ENCODE data around the gene SYT4.
A peak's percentile ranks its signal among the peaks of the same experiment; 100 is the strongest.

Gene SYT4

GRCh38 chr18:43278355-43278754, 1.1 kb upstream of the SYT4 start:
- FAIRE-seq (no peak), DNase-seq (ENCODE audit: insufficient read length, low spot score) (no peak)
- TF ChIP-seq SPI1 (IDR thresholded peaks at IDR 0.05; ENCODE audit: low read depth, low read length) = no peak
- TF ChIP-seq TAF1 (IDR thresholded peaks at IDR 0.05; ENCODE audit: low read depth, low read length) = no peak
- no peak for TF ChIP-seq POU2F2 (IDR thresholded peaks at IDR 0.05; ENCODE audit: low read depth, low read length)
- TF ChIP-seq PAX5 (IDR thresholded peaks at IDR 0.05; ENCODE audit: insufficient read depth, low read length, severe bottlenecking) = no peak
- TF ChIP-seq POLR2AphosphoS5 (IDR thresholded peaks at IDR 0.05; ENCODE audit: low read depth, low read length) = no peak
- TF ChIP-seq POLR2A (IDR thresholded peaks at IDR 0.05; ENCODE audit: low read depth, low read length) = no peak

- no peak for FAIRE-seq
- DNase-seq (ENCODE audit: insufficient read length, low spot score) = no peak
- TF ChIP-seq POU2F2 (IDR thresholded peaks at IDR 0.05; ENCODE audit: low read depth, low read length) = no peak
- TF ChIP-seq POLR2AphosphoS5 (IDR thresholded peaks at IDR 0.05; ENCODE audit: low read depth, low read length) = no peak
Observed at GRCh38 chr18:43276491-43276890, 799 bp downstream of the SYT4 start.

- TF ChIP-seq POU2F2 (IDR thresholded peaks at IDR 0.05; ENCODE audit: low read depth, low read length) = no peak
- no peak for TF ChIP-seq TAF1 (IDR thresholded peaks at IDR 0.05; ENCODE audit: low read depth, low read length)
- TF ChIP-seq POLR2AphosphoS5 (IDR thresholded peaks at IDR 0.05; ENCODE audit: low read depth, low read length) = no peak
- no peak for TF ChIP-seq PAX5 (IDR thresholded peaks at IDR 0.05; ENCODE audit: insufficient read depth, low read length, severe bottlenecking)
- TF ChIP-seq POLR2A (IDR thresholded peaks at IDR 0.05; ENCODE audit: low read depth, low read length) = no peak
- TF ChIP-seq SPI1 (IDR thresholded peaks at IDR 0.05; ENCODE audit: low read depth, low read length) = no peak
- no peak for FAIRE-seq
- no peak for DNase-seq (ENCODE audit: insufficient read length, low spot score)
Observed at GRCh38 chr18:43275546-43275945, 1.7 kb downstream of the SYT4 start.

- DNase-seq (ENCODE audit: insufficient read length, low spot score) (no peak), FAIRE-seq (no peak)
- TF ChIP-seq SPI1 (IDR thresholded peaks at IDR 0.05; ENCODE audit: low read depth, low read length) (no peak), TAF1 (IDR thresholded peaks at IDR 0.05; ENCODE audit: low read depth, low read length) (no peak), POLR2AphosphoS5 (IDR thresholded peaks at IDR 0.05; ENCODE audit: low read depth, low read length) (no peak)
Observed at GRCh38 chr18:43274526-43274925, 2.8 kb downstream of the SYT4 start.

- no peak for DNase-seq (ENCODE audit: insufficient read length, low spot score)
- peak; percentile 16 for FAIRE-seq
- TF ChIP-seq POLR2A (IDR thresholded peaks at IDR 0.05; ENCODE audit: low read depth, low read length) = no peak
- no peak for TF ChIP-seq POU2F2 (IDR thresholded peaks at IDR 0.05; ENCODE audit: low read depth, low read length)
- no peak for TF ChIP-seq PAX5 (IDR thresholded peaks at IDR 0.05; ENCODE audit: insufficient read depth, low read length, severe bottlenecking)
- no peak for TF ChIP-seq POLR2AphosphoS5 (IDR thresholded peaks at IDR 0.05; ENCODE audit: low read depth, low read length)
- no peak for TF ChIP-seq TAF1 (IDR thresholded peaks at IDR 0.05; ENCODE audit: low read depth, low read length)
- no peak for TF ChIP-seq SPI1 (IDR thresholded peaks at IDR 0.05; ENCODE audit: low read depth, low read length)
Observed at GRCh38 chr18:43271593-43272432, 5.5 kb downstream of the SYT4 start.

- FAIRE-seq (no peak), DNase-seq (ENCODE audit: insufficient read length, low spot score) (no peak)
- TF ChIP-seq POLR2A (IDR thresholded peaks at IDR 0.05; ENCODE audit: low read depth, low read length) (no peak), PAX5 (IDR thresholded peaks at IDR 0.05; ENCODE audit: insufficient read depth, low read length, severe bottlenecking) (no peak), POLR2AphosphoS5 (IDR thresholded peaks at IDR 0.05; ENCODE audit: low read depth, low read length) (no peak), POU2F2 (IDR thresholded peaks at IDR 0.05; ENCODE audit: low read depth, low read length) (no peak), SPI1 (IDR thresholded peaks at IDR 0.05; ENCODE audit: low read depth, low read length) (no peak), TAF1 (IDR thresholded peaks at IDR 0.05; ENCODE audit: low read depth, low read length) (no peak)
Observed at GRCh38 chr18:43267818-43268217, 9.5 kb downstream of the SYT4 start.

GRCh38 chr18:43265465-43265864, 11.8 kb downstream of the SYT4 start:
- DNase-seq (ENCODE audit: insufficient read length, low spot score) = no peak
- no peak for FAIRE-seq
- TF ChIP-seq TAF1 (IDR thresholded peaks at IDR 0.05; ENCODE audit: low read depth, low read length) (no peak), PAX5 (IDR thresholded peaks at IDR 0.05; ENCODE audit: insufficient read depth, low read length, severe bottlenecking) (no peak)

GRCh38 chr18:43248610-43249249, 28.6 kb downstream of the SYT4 start:
- no peak for FAIRE-seq
- no peak for DNase-seq (ENCODE audit: insufficient read length, low spot score)
- TF ChIP-seq POLR2AphosphoS5 (IDR thresholded peaks at IDR 0.05; ENCODE audit: low read depth, low read length) (no peak), SPI1 (IDR thresholded peaks at IDR 0.05; ENCODE audit: low read depth, low read length) (no peak), TAF1 (IDR thresholded peaks at IDR 0.05; ENCODE audit: low read depth, low read length) (no peak), POU2F2 (IDR thresholded peaks at IDR 0.05; ENCODE audit: low read depth, low read length) (no peak), PAX5 (IDR thresholded peaks at IDR 0.05; ENCODE audit: insufficient read depth, low read length, severe bottlenecking) (no peak), POLR2A (IDR thresholded peaks at IDR 0.05; ENCODE audit: low read depth, low read length) (no peak)

- TF ChIP-seq TAF1 (IDR thresholded peaks at IDR 0.05; ENCODE audit: low read depth, low read length) (no peak), POLR2AphosphoS5 (IDR thresholded peaks at IDR 0.05; ENCODE audit: low read depth, low read length) (no peak), SPI1 (IDR thresholded peaks at IDR 0.05; ENCODE audit: low read depth, low read length) (no peak), POLR2A (IDR thresholded peaks at IDR 0.05; ENCODE audit: low read depth, low read length) (no peak)
- FAIRE-seq = no peak
- DNase-seq (ENCODE audit: insufficient read length, low spot score) = no peak
Observed at GRCh38 chr18:43247944-43248343, 29.3 kb downstream of the SYT4 start.

GRCh38 chr18:43238429-43238828, 38.9 kb downstream of the SYT4 start:
- TF ChIP-seq POU2F2 (IDR thresholded peaks at IDR 0.05; ENCODE audit: low read depth, low read length) (no peak), TAF1 (IDR thresholded peaks at IDR 0.05; ENCODE audit: low read depth, low read length) (no peak), PAX5 (IDR thresholded peaks at IDR 0.05; ENCODE audit: insufficient read depth, low read length, severe bottlenecking) (no peak), POLR2AphosphoS5 (IDR thresholded peaks at IDR 0.05; ENCODE audit: low read depth, low read length) (no peak), POLR2A (IDR thresholded peaks at IDR 0.05; ENCODE audit: low read depth, low read length) (no peak), SPI1 (IDR thresholded peaks at IDR 0.05; ENCODE audit: low read depth, low read length) (no peak)
- no peak for FAIRE-seq
- DNase-seq (ENCODE audit: insufficient read length, low spot score) = no peak
